Stimulated activated CD4-positive, alpha-beta T cell treated with anti-CD3 and anti-CD28 coated beads, Interleukin-4, amount 100 ng/mL, for 1 hour (primary cell): Measurements from ENCODE around the gene BEAN1.
"Not testable (repeated sequence)": the region's sequence is repeated elsewhere in the genome, so short reads cannot be mapped to it uniquely, and the experiment has no call there.

Source experiments
- DNase-seq: peaks from one replicate; pipeline ENCODE4 v3.0.0-alpha.2; 2020

Gene BEAN1

DNA sequence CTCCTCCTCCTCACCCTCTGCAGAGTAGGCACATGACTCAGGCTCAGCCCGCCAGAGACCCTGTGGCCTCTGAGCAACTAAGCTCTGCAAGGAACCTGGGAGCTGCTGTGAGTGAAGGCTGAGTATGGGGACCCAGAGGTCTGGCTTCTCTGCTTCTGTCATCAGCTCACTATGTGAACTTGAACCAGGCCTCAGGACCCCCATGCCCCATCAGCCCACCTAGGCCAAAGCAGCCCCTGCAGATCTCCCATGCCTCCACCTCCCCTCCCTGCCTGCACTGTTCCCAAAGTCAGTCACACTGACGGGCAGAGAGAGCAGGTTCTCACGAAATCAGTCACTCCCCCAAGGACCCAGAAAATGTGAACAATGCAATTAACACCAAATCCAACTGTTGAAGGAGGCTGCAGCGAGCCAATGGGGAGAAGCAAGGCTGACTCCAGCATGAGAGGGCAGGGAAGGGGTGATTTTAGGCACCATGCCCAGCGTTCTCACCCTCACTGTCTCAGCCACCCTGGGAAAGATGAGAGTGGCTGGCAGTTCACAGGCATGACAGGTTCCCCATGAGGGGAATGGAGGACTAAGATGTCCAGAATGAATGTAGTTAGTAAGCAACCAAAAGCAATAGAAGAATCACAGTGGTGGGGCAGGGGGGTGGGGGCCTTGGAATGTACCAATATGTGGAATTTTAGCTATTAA, 60.6 kb downstream of the BEAN1 start:
- no peak for DNase-seq

DNA sequence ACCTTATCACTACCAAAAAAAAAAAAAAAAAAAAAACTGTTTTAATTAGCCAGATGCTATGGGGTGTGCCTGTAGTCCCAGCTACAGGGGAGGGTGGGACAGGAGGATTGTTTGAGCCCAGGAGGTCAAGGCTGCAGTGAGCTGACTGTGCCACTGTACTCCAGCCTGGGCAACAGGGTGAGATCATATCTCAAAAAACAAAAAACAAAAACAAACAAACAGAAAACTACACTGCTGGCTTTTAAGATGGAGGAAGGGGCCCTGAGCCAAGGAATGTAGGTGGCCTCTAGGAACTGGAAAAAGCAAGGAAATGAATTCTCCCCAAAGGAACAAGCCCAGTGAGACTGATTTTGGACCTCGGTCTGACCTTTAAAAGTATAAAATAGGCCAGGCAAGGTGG, 61.4 kb downstream of the BEAN1 start:
- no peak for DNase-seq

DNA sequence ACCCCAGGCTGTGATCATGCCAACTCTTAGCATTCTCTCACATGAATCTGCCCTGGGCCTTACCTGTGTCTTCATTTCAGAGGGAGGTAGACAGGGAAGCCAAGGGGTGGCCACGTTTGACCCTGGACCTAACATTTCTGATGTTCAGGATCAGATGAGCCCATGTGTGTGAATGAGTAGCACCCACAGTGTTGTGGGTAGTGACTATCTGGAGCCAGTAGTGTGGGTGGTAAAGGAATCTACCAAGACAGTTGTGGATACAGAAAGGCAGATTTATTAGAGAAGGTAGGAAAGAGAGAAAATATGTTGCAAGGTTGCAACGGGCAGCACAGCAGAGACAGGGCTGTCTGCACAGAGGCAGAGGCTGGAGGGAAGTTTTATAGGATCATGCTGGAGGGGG, 62.3 kb downstream of the BEAN1 start:
- DNase-seq = no peak

DNA sequence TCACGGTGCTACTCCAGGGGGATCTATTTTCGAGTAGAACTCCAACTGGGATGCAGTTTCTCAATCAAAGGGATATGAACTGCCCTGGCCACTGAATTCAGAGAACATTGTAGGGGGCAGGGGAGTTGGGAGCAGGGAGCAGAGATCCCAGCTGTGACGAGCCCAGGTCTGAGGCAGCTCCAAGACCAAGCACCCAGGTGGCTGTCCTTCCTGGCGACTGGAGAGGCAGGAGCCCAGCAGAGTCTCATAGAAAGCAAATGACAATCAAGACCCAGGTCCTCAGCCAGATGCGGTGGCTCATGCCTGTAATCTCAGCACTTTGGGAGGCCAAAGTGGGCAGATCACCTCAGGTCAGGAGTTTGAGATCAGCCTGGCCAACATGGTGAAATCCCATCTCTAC, 62.7 kb downstream of the BEAN1 start:
- DNase-seq = no peak

DNA sequence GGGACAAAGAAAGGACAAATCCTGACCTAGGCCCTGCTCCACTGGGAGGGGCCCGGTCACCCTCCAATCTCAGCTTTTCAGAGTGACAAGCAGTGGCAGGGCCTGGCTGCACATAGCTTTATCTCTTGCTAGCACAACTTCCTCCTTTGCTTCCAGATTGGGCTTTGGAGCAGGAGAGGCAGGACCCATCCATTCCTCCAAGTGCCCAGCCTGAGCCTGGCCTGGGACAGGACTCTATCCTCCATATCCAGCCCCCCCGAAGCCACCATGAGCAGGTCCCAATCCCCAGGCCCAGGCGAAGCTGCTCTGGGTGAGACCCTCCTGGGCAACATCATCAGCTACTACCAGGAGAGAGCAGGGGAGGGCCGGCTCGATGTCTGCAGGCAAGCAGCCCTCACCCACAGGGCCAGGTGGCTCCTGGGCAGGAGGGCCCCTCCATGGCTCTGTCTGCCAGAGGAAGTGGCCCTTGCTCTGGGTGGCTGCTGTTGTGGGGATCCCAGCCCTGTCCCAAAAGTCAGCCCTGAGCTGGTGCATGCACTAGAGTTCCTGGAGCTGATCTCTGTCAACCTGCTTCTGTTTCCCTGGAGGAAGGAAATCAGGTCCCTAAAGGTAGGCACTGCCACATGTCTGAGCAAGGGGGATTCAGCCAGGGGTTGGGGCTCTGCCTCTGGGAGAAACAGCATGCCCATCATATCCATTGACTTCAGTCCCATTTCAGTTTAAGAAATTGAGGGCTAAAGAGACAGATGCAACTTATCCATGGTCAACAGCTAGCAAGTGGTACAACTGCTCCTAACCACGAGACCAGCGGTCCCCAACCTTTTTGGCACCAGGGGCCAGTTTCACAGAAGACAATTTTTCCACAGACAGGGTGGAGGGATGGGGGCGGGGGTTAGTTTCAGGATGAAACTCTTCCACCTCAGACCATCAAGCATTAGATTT, 64.0 kb downstream of the BEAN1 start:
- DNase-seq = no peak

DNA sequence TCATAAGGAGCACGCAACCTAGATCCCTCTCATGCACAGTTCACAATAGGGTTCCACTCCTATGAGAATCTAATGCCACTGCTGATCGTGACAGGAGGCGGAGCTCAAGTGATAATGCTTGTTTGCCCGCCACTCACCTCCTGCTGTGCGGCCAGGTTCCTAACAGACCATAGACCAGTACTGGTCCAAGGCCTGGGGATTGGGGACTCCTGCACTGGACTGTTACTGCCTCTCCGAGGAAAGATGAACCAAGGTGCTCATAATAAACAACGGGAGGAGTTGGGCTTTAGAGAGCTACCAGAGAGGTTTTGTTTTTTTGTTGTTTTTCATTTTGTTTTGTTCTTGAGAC, 64.6 kb downstream of the BEAN1 start:
- DNase-seq = no peak

DNA sequence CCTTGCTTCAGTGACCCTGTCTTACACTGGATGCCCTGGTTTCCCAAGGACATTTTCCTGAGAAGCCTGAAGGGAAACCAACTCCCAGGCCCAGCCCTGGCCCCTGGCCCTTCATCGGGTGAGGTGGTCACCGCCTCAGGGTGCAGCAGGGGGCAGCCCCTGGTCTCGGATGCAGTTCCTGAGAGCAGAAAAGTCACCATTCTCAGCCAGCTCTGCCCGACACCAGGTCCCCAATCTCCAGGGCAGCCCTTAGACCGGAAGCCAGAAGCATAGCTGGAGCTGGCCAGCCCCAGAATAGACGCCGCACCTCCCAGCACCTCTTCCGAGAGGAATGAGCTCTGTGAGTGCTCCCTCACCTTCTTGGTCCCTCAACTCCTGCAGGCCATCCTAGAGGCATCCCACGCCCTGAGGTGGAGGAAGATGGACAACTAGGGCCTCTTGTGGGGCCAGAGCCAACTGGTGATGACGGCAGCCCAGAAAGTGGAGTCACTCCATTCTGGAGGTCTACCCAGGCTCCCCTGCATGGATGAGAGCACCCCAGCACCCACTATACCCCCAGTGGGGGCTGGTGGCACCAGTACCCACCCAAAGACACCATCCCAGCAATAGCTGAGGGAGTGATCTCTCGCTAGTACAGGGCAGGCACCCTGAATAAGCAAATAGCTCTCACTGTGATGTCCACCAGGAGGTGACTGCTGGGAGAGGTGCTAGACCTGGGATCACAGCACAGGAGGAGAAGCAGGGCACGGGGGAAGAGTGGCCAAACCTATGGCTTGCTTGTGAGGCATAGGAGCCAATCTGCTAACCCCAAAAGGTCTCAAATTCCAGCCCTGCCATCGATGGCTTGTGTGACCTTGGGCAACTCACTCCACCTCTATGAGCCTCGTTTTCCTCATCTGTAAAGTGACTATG, 66.7 kb downstream of the BEAN1 start:
- DNase-seq = no peak

DNA sequence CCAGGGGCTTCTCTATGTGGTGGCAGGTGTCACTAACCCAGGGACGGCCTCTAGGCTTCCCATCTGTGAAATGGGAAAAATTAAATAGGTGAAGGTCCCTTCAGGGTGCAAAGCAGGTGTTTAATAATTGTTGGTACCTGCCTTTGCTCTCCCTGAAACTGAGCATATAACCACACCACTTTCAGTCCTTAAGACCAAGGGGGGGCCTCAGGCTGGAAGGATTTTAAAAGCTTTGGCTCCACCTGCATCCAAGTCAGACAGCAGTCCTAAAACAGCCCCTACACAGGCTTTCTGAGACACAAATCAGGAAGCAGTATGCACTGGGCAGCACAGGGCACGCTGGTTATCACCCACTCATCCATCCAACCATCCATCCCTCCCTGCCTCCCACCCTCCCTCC, 67.8 kb downstream of the BEAN1 start:
- no peak for DNase-seq

DNA sequence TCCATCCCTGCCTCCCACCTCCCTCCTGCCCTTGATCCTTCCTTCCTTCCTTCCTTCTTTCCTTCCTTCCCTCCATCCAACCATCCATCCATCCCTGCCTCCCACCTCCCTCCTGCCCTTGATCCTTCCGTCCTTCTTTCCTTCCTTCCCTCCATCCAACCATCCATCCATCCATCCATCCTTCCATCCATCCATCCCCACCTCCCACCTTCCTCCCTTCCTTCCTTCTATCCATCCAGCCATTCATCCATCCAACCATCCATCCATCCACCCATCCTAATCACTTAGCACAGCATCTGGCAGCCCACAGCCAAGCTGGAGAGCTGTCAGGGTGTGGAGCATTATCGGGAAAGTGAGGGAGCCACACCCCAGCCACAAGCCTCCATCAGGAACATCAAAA, 68.3 kb downstream of the BEAN1 start:
- DNase-seq = no peak

DNA sequence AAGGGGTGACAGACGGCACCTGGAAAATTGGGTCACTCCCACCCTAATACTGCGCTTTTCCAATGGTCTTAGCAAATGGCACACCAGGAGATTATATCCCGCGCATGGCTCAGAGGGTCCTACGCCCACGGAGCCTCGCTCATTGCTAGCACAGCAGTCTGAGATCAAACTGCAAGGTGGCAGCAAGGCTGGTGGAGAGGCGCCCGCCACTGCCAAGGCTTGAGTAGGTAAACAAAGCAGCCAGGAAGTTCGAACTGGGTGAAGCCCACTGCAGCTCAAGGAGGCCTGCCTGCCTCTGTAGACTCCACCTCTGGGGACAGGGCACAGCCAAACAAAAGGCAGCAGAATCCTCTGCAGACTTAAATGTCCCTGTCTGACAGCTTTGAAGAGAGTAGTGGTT, 69.1 kb downstream of the BEAN1 start:
- DNase-seq = not testable (repeated sequence)

DNA sequence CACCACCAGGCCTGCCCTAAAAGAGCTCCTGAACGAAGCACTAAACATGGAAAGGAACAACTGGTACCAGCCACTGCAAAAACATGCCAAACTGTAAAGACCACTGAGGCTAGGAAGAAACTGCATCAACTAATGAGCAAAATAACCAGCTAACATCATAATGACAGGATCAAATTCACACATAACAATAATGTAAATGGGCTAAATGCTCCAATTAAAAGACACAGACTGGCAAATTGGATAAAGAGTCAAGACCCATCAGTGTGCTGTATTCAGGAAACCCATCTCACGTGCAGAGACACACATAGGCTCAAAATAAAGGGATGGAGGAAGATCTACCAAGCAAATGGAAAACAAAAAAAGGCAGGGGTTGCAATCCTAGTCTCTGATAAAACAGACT, 70.8 kb downstream of the BEAN1 start:
- not testable (repeated sequence) for DNase-seq

DNA sequence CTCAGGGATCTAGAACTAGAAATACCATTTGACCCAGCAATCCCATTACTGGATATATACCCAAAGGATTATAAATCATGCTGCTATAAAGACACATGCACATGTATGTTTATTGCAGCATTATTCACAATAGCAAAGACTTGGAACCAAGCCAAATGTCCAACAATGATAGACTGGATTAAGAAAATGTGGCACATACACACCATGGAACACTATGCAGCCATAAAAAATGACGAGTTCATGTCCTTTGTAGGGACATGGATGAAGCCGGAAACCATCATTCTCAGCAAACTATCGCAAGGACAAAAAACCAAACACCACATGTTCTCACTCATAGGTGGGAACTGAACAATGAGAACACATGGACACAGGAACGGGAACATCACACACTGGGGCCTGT, 74.5 kb downstream of the BEAN1 start:
- DNase-seq = not testable (repeated sequence)

DNA sequence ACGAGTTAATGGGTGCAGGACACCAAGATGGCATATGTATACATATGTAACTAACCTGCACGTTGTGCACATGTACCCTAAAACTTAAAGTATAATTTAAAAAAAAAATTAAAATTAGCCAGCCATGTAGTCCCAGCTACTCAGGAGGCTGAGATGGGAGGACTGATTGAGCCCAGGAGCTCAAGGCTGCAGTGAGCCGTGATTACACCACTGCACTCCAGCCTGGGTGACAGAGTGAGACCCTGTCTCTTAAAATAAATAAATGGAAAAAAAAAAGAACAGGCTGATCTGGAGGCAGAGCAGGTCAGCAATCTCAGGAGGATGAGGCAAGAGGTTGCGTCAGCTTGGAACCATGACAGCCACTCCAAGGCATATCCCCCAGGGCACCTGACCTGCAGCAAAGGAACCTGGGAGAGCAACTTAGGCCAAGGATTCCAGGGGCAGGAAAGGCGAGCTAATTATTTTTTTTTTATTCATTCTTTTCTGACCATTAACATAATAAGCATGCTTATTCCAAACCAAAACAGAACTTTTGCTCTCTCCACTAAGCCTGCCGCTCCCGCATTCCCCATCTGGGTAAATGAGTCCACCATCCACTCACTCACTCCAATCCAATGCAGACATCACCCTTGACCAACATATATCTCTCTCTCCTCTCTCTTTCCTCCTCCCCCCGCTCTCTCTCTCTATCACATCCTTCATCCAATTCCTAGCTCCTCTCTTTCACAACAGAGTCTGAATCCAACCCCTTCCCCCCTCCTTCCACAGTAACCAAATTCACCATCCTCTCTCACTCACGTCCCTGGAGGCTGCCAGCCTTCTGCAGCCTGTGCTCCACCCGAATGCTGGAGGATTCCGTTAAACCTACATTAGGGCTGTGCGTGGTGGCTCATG, 75.2 kb downstream of the BEAN1 start:
- DNase-seq = no peak

DNA sequence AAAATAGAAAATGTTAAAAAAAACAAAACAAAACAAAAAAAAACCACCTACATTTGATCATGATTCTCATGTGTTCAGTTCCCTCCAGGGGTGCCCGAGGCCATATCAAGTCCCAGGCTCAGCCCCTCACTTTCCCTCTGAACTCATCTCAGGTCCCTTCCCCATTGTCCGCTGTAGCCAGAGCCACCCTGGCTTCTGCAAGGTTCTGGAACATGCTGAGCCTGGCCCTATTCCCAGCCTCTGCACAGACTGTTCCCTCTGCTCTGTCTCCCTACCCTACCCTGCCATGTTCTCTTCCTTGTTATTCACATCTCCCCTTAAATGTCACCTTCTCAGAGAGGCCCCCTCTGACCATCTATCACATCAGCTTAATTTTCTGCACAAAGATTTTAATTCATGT, 75.9 kb downstream of the BEAN1 start:
- no peak for DNase-seq

DNA sequence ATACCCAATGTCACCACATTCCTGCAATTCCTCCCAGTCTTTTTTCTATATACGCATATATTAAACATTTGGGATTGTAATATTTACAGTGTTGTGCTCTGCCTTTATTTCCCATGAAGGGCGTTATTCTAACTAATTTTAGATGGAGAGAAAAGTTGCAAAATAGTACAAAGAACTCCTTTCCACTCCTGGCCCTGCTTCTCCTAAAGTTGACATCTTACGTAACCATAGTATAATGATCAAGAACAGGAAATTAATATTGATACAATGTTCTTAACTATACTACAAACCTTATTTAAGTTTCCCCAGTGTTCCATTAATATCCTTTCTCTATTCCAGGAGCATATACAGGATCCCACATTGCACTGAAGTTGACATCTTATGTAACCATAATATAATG, 76.5 kb downstream of the BEAN1 start:
- no peak for DNase-seq

DNA sequence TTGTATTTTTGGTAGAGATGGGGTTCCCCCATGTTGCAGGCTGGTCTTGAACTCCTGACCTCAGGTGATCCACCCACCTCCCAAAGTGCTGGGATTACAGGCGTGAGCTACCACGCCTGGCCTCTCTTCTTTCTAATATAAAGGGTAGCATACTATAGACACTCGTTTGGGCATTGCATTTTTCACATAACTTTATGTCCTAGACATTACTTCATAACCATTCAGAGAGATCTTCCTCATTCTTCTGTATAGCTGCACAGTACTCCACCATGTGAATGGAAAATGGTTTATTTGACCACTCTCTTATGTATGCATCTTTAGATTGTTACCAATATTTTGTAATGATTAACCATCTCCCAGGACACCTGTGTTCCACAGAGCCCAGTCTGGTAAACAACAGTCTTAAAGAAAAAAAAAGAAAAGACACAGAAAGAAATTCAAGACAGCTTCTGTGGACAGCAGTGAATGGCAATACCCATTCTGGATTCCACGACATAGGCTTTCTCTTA, 80.7 kb downstream of the BEAN1 start:
- no peak for DNase-seq

DNA sequence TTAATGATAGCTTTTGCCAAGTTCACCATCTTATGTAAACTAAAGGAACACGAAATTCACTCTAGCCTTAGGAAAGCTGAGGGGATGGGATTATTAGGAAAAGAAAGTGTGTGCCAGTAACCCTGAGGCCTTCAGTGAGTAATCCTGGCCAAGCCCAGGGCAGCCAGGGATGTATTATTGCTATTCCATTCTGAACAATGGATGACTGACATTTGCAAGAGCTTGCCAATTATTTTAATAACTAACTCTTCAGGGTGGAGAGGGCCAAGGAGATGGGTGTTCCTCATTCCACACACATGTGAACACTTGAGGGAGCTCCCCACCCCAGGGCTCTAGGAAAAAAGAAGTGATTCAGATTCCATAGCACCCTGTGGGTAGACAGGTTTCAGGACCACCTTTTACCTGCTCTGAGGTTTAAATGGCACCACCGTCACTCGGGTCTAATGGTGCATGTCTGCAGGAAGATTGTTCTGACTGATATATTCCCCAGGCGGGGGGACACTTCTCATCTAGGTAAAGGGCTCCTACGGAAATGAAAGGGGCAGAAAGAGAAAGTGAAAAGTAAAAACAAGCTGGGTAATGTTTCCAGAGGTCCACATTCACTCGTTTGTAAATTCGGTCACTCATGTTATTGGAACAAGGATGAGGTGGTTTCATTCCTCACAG, 81.3 kb downstream of the BEAN1 start:
- DNase-seq = no peak

DNA sequence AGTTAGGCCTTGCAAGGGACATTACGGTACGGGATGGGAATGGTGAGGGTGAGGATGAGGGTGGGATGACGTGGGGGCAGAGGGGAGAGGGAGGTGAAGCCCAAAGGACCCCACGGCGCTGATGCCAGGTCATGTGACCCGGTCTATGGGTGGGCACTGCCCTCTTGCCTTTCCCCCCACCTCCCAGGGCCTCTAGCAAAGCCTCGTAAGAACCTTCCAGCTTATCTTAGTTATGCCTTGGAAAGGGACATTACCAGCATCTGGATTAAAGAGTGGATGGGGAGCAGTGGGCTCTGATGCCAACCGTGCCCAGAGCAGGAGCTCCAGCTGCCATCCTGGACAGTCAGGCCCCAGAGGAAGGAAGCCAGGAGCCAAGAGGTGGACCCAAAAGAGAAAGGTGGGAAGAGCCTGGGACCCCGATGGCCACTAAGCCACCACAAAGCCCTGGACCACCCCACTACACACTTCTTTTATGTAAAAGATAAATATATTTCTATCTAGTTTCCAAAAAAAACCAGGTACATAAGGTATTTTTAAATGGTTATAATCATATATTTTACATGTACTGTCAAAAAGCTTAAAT, 81.9 kb downstream of the BEAN1 start:
- DNase-seq = no peak

DNA sequence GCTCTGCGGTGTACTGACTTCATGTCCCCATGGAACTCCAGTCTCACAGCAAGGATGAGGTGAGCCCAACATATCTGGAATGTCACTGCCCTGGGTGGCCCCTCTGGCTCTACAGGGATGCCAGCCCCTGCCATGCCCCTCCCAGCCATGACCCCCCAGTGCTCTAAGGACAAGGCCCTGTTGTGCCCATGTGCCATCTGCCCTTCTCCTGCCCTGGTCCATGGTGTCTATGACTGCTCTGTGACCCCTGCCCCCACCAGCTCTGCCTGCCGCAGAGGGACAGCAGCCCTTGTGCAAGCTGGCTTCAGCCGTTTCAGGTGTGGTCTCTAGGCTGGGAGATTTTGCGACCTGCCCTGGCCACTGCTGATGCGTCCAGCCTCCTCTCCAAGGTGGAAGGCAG, 82.5 kb downstream of the BEAN1 start:
- DNase-seq = no peak

DNA sequence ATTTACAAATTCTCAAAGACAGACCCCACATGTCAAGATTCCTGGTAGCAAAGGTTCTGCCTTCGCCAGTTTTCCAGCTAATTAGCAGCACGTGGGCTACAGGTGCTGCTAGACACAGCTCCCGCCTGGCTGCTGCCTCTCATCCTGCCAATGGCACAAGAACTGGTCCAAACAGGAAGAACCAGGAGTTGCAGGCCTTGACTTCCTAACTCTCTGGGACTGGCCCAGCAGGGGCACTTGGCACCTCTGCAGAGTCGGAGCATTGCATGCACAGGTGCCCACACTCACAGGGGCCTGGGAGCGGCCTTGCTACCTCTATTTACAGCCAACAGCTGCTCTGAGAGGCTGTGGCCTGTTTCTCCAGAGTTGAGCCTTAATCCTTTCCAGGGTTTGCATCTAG, 83.2 kb downstream of the BEAN1 start:
- DNase-seq = no peak
